B cell (primary cell): ENCODE results near the gene AP5S1. TPM values are rescaled to one million over a fixed set of nuclear protein-coding genes. Genes with fewer than 3 reads are reported as not detected.

Source experiments
- ATAC-seq: fragments of 200-7000 bp; cut with Tn5 transposase; one replicate; pipeline ENCODE4 v1.10.0; 2021; ENCODE audit warnings: low read depth, mild to moderate bottlenecking, moderate number of reproducible peaks, moderate library complexity
- CTCF ChIA-PET: fragments of 350-600 bp; sonication (Branson Sonifier 250); formaldehyde crosslinking; loops from one replicate; lab custom pipeline; 2021; ENCODE audit warnings: antibody characterized with exemption, inconsistent platforms; lab: Charles Lee
- POLR2A ChIA-PET: fragments of 350-600 bp; sonication (Branson Sonifier 250); formaldehyde crosslinking; loops from one replicate; lab custom pipeline; 2021; ENCODE audit warnings: antibody characterized with exemption; lab: Charles Lee
- DNase-seq: peaks from one replicate; pipeline ENCODE4 v3.0.0; 2013
- H2AFZ ChIP-seq: 2 replicates; pipeline ENCODE4 v1.6.1; 2012; ENCODE audit warnings: mild to moderate bottlenecking, low read depth, low read length; ENCODE audit not compliant: insufficient read depth, poor library complexity, severe bottlenecking
- H3K27ac ChIP-seq, 2 donors: 1 replicate in 1 of 2; 2 replicates in 1 of 2; pipeline ENCODE4 v1.5.1; 2012 to 2013; ENCODE audit warnings: low read length in 2 of 2, mild to moderate bottlenecking in 2 of 2, moderate library complexity in 1 of 2
- H3K27me3 ChIP-seq, 4 experiments: fragments of 200-600 bp in 1 of 4; sonication (generic) in 1 of 4; replicated peaks in 1 of 4; 1 replicate in 2 of 4; 2 replicates in 2 of 4; pipeline versions ENCODE4 v1.6.1 to v1.7.0; 2013 to 2016; ENCODE audit warnings: low read length in 3 of 4, mild to moderate bottlenecking in 2 of 4, mixed read lengths in 1 of 4, moderate library complexity in 1 of 4; ENCODE audit not compliant: insufficient read depth in 4 of 4, control insufficient read depth in 3 of 4; ENCODE audit errors: control extremely low read depth in 1 of 4
- H3K36me3 ChIP-seq, 2 experiments: replicated peaks in 1 of 2; 1 replicate in 1 of 2; 2 replicates in 1 of 2; pipeline versions ENCODE4 v1.6.1 to v1.7.1; 2013; ENCODE audit warnings: low read length in 1 of 2; ENCODE audit not compliant: insufficient read depth in 2 of 2, control insufficient read depth in 1 of 2; ENCODE audit errors: control extremely low read depth in 1 of 2, extremely low read depth in 1 of 2
- H3K4me1 ChIP-seq, 2 donors: fragments of 200-600 bp in 1 of 2; sonication (generic) in 1 of 2; 1 replicate in 1 of 2; 2 replicates in 1 of 2; pipeline versions ENCODE4 v1.5.1 to v1.6.1; 2013 to 2017; ENCODE audit warnings: low read length in 2 of 2; ENCODE audit not compliant: control insufficient read depth in 2 of 2, insufficient read depth in 2 of 2
- H3K4me2 ChIP-seq: replicated peaks from 2 replicates; pipeline ENCODE3; 2012; ENCODE audit warnings: mild to moderate bottlenecking, low read depth, low read length; ENCODE audit not compliant: poor library complexity, severe bottlenecking
- H3K4me3 ChIP-seq, 5 experiments: fragments of 200-600 bp in 1 of 5; sonication (generic) in 1 of 5; 1 replicate in 3 of 5; 2 replicates in 2 of 5; pipeline versions ENCODE4 v1.5.1 to v1.7.0; 2011 to 2016; ENCODE audit warnings: low read length in 4 of 5, mild to moderate bottlenecking in 4 of 5, low read depth in 2 of 5, control low read depth in 1 of 5, moderate library complexity in 1 of 5; ENCODE audit not compliant: insufficient read depth in 1 of 5; ENCODE audit errors: control extremely low read depth in 1 of 5, extremely low read depth in 1 of 5
- H3K79me2 ChIP-seq: fragments of 200-600 bp; sonication (generic); one replicate; pipeline ENCODE4 v1.6.0; 2016; ENCODE audit warnings: low read length; ENCODE audit not compliant: control insufficient read depth, insufficient read depth
- H3K9ac ChIP-seq: fragments of 200-600 bp; sonication (generic); 2 replicates; pipeline ENCODE4 v1.6.1; 2017; ENCODE audit warnings: mild to moderate bottlenecking, low read length, moderate library complexity
- H3K9me3 ChIP-seq, 3 donors: one replicate each; pipeline versions ENCODE4 v1.6.1 to v1.7.1; 2013; ENCODE audit warnings: low read length in 2 of 3; ENCODE audit not compliant: control insufficient read depth in 2 of 3, insufficient read depth in 1 of 3; ENCODE audit errors: control extremely low read depth in 1 of 3
- H4K20me1 ChIP-seq: 2 replicates; pipeline ENCODE4 v1.6.0; 2012; ENCODE audit warnings: mild to moderate bottlenecking, low read length; ENCODE audit not compliant: insufficient read depth, control insufficient read depth, poor library complexity, severe bottlenecking
- H3K27ac Mint-ChIP-seq: one replicate; pipeline ENCODE4 v1.8.0; 2021; ENCODE audit warnings: mixed read lengths
- H3K27me3 Mint-ChIP-seq: one replicate; pipeline ENCODE4 v1.8.0; 2021; ENCODE audit warnings: mixed read lengths
- H3K4me1 Mint-ChIP-seq: one replicate; pipeline ENCODE4 v1.8.0; 2021; ENCODE audit warnings: mixed read lengths
- H3K4me3 Mint-ChIP-seq: one replicate; pipeline ENCODE4 v1.8.0; 2021; ENCODE audit warnings: mixed read lengths
- H3K9me3 Mint-ChIP-seq: one replicate; pipeline ENCODE4 v1.8.0; 2022; ENCODE audit warnings: mixed read lengths; ENCODE audit not compliant: insufficient read depth
- EZH2 ChIP-seq: IDR thresholded peaks from 2 replicates; pipeline ENCODE4 v1.6.1; 2012; ENCODE audit warnings: borderline replicate concordance, low read depth, mild to moderate bottlenecking, moderate library complexity, low read length; ENCODE audit not compliant: insufficient read depth, poor library complexity, severe bottlenecking
- WGBS: methylation state at CpG from one replicate; pipeline ENCODE4 v1.1.5; 2013; ENCODE audit warnings: missing lambda C conversion rate; ENCODE audit not compliant: insufficient coverage; 5-methylcytosine and 5-hydroxymethylcytosine counted together
- intact Hi-C: fragments of 100-400 bp; cut with micrococcal nuclease; formaldehyde crosslinking; loops from one replicate; pipeline ENCODE4 v1.10.0; 2022
- polyA plus RNA-seq: library from polyadenylated mRNA; depleted of rRNA; stranded (reverse); fragments of >200 nt; gene quantifications from 2 replicates; pipeline ENCODE4 v1.2.3, GENCODE V29; 2012
- total RNA-seq, 2 donors: library from RNA; stranded (reverse); fragments of 120-200 nt in 1 of 2; gene quantifications; 1 replicate in 1 of 2; 2 replicates in 1 of 2; pipeline versions ENCODE4 v1.2.3 to v1.2.4, GENCODE V29; 2013 to 2022
- TF ChIP-seq, protein P1 (sequence below): fragments of 200-600 bp; IDR thresholded peaks from one replicate; pipeline ENCODE4 v1.8.0; 2022; ENCODE audit warnings: antibody characterized with exemption, mild to moderate bottlenecking

AP5S1 gene
- total and polyA plus RNA-seq, 2 donors (not counting 1 experiment from before 2014, with no cell fraction given): 9.2 to 12.6 TPM

DNA sequence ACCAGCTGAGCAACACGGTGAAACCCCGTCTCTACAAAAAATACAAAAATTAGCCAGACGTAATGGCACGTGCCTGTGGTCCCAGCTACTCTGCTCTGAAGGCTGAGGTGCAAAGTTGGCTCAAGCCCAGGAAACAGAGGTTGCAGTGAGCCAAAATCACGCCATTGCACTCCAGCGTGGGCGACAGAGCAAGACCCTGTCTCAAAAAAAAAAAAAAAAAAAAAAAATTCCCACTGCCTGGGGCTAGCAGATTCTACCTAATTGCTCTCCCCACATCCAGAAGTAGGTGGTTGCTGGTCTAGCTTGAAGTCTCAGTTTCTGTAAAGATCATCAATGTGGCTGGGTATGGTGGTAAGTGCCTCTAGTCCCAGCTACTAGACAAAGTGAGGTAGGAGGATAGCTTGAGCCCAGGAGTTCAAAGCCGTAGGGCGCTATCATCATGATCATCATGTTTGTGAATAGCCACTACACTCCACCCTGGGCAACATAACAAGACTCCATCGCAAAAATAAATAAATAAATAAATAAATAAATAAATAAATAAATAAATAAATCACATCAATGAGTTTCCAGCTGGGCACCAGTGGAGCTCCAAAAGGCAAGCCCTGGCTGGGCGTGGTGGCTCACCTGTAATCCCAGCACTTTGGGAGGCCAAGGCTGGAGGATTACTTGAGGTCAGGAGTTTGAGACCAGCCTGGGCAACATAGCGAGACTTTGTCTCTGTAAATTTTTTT lies 6.3 kb upstream of the AP5S1 start:
- ATAC-seq (no peak), DNase-seq (no peak)
- ChIA-PET POLR2A (interaction anchor here (0.8 kb wide), 2 partner anchors 34 to 46 kb away, joined by 3 read pairs; partner anchors contain the start of gene ADISSP), CTCF (interaction anchor here (1.0 to 2.4 kb wide), 2 partner anchors 28 to 46 kb away, joined by 3 to 11 read pairs; partner anchors contain the start of genes ADISSP and CENPB)
- H2AFZ ChIP-seq: no peak overlapping the region
- H3K4me3 ChIP-seq: no peak overlapping the region
- WGBS: 90% methylated on average over 7 of the region's 12 CpGs
- no peaks in the 10 kb centered on the region for H3K27me3 ChIP-seq
- H3K4me1 Mint-ChIP-seq: peaks cover 14% of the 10 kb centered on the region
- H3K27me3 Mint-ChIP-seq: no peaks in the 10 kb centered on the region
- no peaks in the 10 kb centered on the region for H3K36me3 ChIP-seq
- no peaks in the 10 kb centered on the region for H3K79me2 ChIP-seq
- intact Hi-C loops: no loop called here
- TF ChIP-seq, protein P1, sequence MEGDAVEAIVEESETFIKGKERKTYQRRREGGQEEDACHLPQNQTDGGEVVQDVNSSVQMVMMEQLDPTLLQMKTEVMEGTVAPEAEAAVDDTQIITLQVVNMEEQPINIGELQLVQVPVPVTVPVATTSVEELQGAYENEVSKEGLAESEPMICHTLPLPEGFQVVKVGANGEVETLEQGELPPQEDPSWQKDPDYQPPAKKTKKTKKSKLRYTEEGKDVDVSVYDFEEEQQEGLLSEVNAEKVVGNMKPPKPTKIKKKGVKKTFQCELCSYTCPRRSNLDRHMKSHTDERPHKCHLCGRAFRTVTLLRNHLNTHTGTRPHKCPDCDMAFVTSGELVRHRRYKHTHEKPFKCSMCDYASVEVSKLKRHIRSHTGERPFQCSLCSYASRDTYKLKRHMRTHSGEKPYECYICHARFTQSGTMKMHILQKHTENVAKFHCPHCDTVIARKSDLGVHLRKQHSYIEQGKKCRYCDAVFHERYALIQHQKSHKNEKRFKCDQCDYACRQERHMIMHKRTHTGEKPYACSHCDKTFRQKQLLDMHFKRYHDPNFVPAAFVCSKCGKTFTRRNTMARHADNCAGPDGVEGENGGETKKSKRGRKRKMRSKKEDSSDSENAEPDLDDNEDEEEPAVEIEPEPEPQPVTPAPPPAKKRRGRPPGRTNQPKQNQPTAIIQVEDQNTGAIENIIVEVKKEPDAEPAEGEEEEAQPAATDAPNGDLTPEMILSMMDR: no peak
- no peak for TF ChIP-seq EZH2
- no peak overlapping the region for H3K27ac ChIP-seq
- no peaks in the 10 kb centered on the region for H4K20me1 ChIP-seq
- H3K9me3 ChIP-seq: no peaks in the 10 kb centered on the region
- H3K9ac ChIP-seq: no peak overlapping the region
- peaks cover 8 to 15% of the 10 kb centered on the region in 2 donors for H3K4me1 ChIP-seq
- no peak overlapping the region for H3K4me2 ChIP-seq
- no peak overlapping the region for H3K4me3 Mint-ChIP-seq
- H3K9me3 Mint-ChIP-seq: no peaks in the 10 kb centered on the region
- no peak overlapping the region for H3K27ac Mint-ChIP-seq

DNA sequence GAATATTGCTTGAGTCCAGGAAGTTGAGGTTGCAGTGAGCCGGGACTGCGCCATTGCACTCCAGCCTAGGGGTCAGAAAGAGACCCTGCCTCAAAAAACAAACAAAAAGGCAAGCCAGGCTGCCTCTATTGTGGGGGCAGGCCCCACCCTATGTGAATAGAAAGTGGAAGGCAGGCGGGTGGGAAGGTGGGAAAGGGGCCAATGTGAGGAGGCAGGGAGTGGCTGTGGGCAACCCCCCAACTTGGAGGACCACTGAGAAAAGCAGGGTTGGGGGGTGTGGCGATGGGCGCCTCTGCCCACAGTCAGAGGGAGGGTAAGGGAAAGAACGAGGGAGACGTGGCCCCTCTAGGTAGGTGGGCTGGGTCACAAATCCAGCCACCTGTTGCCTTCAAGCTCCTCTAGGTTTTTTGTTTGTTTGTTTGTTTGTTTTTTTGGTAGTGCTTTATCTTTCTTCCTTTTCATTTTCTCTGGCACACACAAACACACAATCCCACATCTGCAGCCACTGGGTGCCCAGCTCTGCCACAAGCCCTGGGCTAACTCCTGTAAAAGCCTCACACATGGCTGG lies 5.3 kb upstream of the AP5S1 start:
- Histone ChIP-seq H3K4me3 (no peak overlapping the region), H3K4me2 (no peak overlapping the region), H3K4me1 (peaks cover 14 to 22% of the 10 kb centered on the region in 2 donors), H3K79me2 (no peaks in the 10 kb centered on the region), H3K36me3 (no peaks in the 10 kb centered on the region), H3K27me3 (no peaks in the 10 kb centered on the region), H2AFZ (no peak overlapping the region), H4K20me1 (no peaks in the 10 kb centered on the region), H3K9me3 (no peaks in the 10 kb centered on the region), H3K27ac (no peak overlapping the region), H3K9ac (no peak overlapping the region)
- Mint-ChIP-seq H3K27me3 (no peaks in the 10 kb centered on the region), H3K27ac (no peak overlapping the region), H3K4me1 (peaks cover 18% of the 10 kb centered on the region), H3K9me3 (no peaks in the 10 kb centered on the region), H3K4me3 (no peak overlapping the region)
- ChIA-PET CTCF (no interaction called here), POLR2A (no interaction called here)
- intact Hi-C loops: no loop called here
- WGBS: 94% methylated on average over 5 of the region's 7 CpGs
- no peak for ATAC-seq
- no peak for DNase-seq
- TF ChIP-seq EZH2: no peak
- TF ChIP-seq, protein P1: no peak
